ENCODE measurements around the gene ASB1. TPM values are rescaled to one million over a fixed set of nuclear protein-coding genes. Genes with fewer than 3 reads are reported as not detected.
A peak's percentile ranks its signal among the peaks of the same experiment; 100 is the strongest.

ASB1 gene
- total RNA-seq, 1 donor from 2014 or later: 33.9 TPM

GRCh38 chr2:238466243-238466756 is 39.6 kb downstream of the ASB1 start:
- H3K9me3 Mint-ChIP-seq (ENCODE audit: unreplicated experiment): peaks cover under 1% of the 10 kb centered on the region

GRCh38 chr2:238467062-238467461 is 40.3 kb downstream of the ASB1 start:
- Mint-ChIP-seq H3K36me3 (ENCODE audit: unreplicated experiment) (peaks cover 18% of the 10 kb centered on the region), H3K4me1 (ENCODE audit: unreplicated experiment) (peaks cover 13% of the 10 kb centered on the region), H3K4me3 (ENCODE audit: unreplicated experiment) (no peak overlapping the region), H3K9me3 (ENCODE audit: unreplicated experiment) (peaks cover 5% of the 10 kb centered on the region), H3K27ac (ENCODE audit: unreplicated experiment) (no peak overlapping the region), H3K27me3 (ENCODE audit: unreplicated experiment) (no peaks in the 10 kb centered on the region)
- peak; percentile 53 for DNase-seq (ENCODE audit: extremely low spot score, unreplicated experiment)
- TF ChIP-seq CTCF (IDR thresholded peaks at IDR 0.05): no peak

More at GRCh38 chr2:238466243-238466756, 39.6 kb downstream of the ASB1 start:
- H3K4me3 Mint-ChIP-seq (ENCODE audit: unreplicated experiment): no peak overlapping the region
- no peaks in the 10 kb centered on the region for H3K27me3 Mint-ChIP-seq (ENCODE audit: unreplicated experiment)
- DNase-seq (ENCODE audit: extremely low spot score, unreplicated experiment): peak; percentile 78
- H3K36me3 Mint-ChIP-seq (ENCODE audit: unreplicated experiment): peaks cover 16% of the 10 kb centered on the region
- H3K27ac Mint-ChIP-seq (ENCODE audit: unreplicated experiment): no peak overlapping the region
- no peak for TF ChIP-seq CTCF (IDR thresholded peaks at IDR 0.05)
- H3K4me1 Mint-ChIP-seq (ENCODE audit: unreplicated experiment): peaks cover 13% of the 10 kb centered on the region

- DNase-seq (ENCODE audit: extremely low spot score, unreplicated experiment): no peak
- peaks cover 23% of the 10 kb centered on the region for H3K36me3 Mint-ChIP-seq (ENCODE audit: unreplicated experiment)
- H3K27me3 Mint-ChIP-seq (ENCODE audit: unreplicated experiment): no peaks in the 10 kb centered on the region
- no peak overlapping the region for H3K4me3 Mint-ChIP-seq (ENCODE audit: unreplicated experiment)
- peaks cover 13% of the 10 kb centered on the region for H3K4me1 Mint-ChIP-seq (ENCODE audit: unreplicated experiment)
- TF ChIP-seq CTCF (IDR thresholded peaks at IDR 0.05): no peak
- H3K27ac Mint-ChIP-seq (ENCODE audit: unreplicated experiment): peak overlapping the region; percentile 43
- peaks cover 12% of the 10 kb centered on the region for H3K9me3 Mint-ChIP-seq (ENCODE audit: unreplicated experiment)
Observed at GRCh38 chr2:238467792-238468191, 41.1 kb downstream of the ASB1 start.

- no peak overlapping the region for H3K27ac Mint-ChIP-seq (ENCODE audit: unreplicated experiment)
- peaks cover 13% of the 10 kb centered on the region for H3K4me1 Mint-ChIP-seq (ENCODE audit: unreplicated experiment)
- no peaks in the 10 kb centered on the region for H3K27me3 Mint-ChIP-seq (ENCODE audit: unreplicated experiment)
- DNase-seq (ENCODE audit: extremely low spot score, unreplicated experiment): no peak
- no peak for TF ChIP-seq CTCF (IDR thresholded peaks at IDR 0.05)
- H3K4me3 Mint-ChIP-seq (ENCODE audit: unreplicated experiment): no peak overlapping the region
- peaks cover 34% of the 10 kb centered on the region for H3K36me3 Mint-ChIP-seq (ENCODE audit: unreplicated experiment)
- peaks cover 24% of the 10 kb centered on the region for H3K9me3 Mint-ChIP-seq (ENCODE audit: unreplicated experiment)
Observed at GRCh38 chr2:238469155-238469554, 42.4 kb downstream of the ASB1 start.

- Mint-ChIP-seq H3K4me1 (ENCODE audit: unreplicated experiment) (peaks cover 3% of the 10 kb centered on the region), H3K4me3 (ENCODE audit: unreplicated experiment) (no peak overlapping the region), H3K36me3 (ENCODE audit: unreplicated experiment) (peaks cover 35% of the 10 kb centered on the region), H3K9me3 (ENCODE audit: unreplicated experiment) (peaks cover 34% of the 10 kb centered on the region), H3K27me3 (ENCODE audit: unreplicated experiment) (no peaks in the 10 kb centered on the region), H3K27ac (ENCODE audit: unreplicated experiment) (no peak overlapping the region)
- no peak for DNase-seq (ENCODE audit: extremely low spot score, unreplicated experiment)
- no peak for TF ChIP-seq CTCF (IDR thresholded peaks at IDR 0.05)
Observed at GRCh38 chr2:238473014-238473413, 46.3 kb downstream of the ASB1 start.

Data from osteocyte (in vitro differentiated cells).